DOHH2 (cell line): ENCODE measurements around the gene PGAP2.

Source experiments
- H3F3A ChIP-seq: fragments of 200-600 bp; sonication (generic), shearing (Covaris generic); 2 replicates; pipeline ENCODE4 v1.6.0; 2016; ENCODE audit warnings: antibody characterized with exemption, mild to moderate bottlenecking; ENCODE audit not compliant: control insufficient read depth, insufficient read depth
- H3K27ac ChIP-seq: fragments of 200-600 bp; sonication (generic); 2 replicates; pipeline ENCODE4 v1.5.1; 2014; ENCODE audit warnings: low read depth, mild to moderate bottlenecking, low read length, moderate library complexity
- H3K27me3 ChIP-seq: fragments of 200-600 bp; sonication (generic); 2 replicates; pipeline ENCODE4 v1.6.1; 2014; ENCODE audit warnings: mild to moderate bottlenecking, low read length, mixed read lengths; ENCODE audit not compliant: control insufficient read depth
- H3K36me3 ChIP-seq: fragments of 200-600 bp; sonication (generic); 2 replicates; pipeline ENCODE4 v1.6.1; 2014; ENCODE audit warnings: mild to moderate bottlenecking, low read length, moderate library complexity, mixed read lengths; ENCODE audit not compliant: control insufficient read depth
- H3K4me1 ChIP-seq: fragments of 200-600 bp; sonication (generic); 2 replicates; pipeline ENCODE4 v1.6.1; 2014; ENCODE audit warnings: mild to moderate bottlenecking, low read length, mixed read lengths; ENCODE audit not compliant: control insufficient read depth
- H3K4me2 ChIP-seq: fragments of 200-600 bp; sonication (generic); 2 replicates; pipeline ENCODE4 v1.6.0; 2014; ENCODE audit warnings: mild to moderate bottlenecking, low read length, moderate library complexity
- H3K4me3 ChIP-seq: fragments of 200-600 bp; sonication (generic); 2 replicates; pipeline ENCODE4 v1.5.1; 2014; ENCODE audit warnings: mild to moderate bottlenecking, low read length, mixed read lengths
- H3K79me2 ChIP-seq: fragments of 200-600 bp; sonication (generic); 2 replicates; pipeline ENCODE4 v1.6.1; 2014; ENCODE audit warnings: mild to moderate bottlenecking, low read length, mixed read lengths; ENCODE audit not compliant: control insufficient read depth
- H3K9me2 ChIP-seq: fragments of 200-600 bp; sonication (generic); replicated peaks from 2 replicates; pipeline ENCODE4 v1.6.1; 2014; ENCODE audit warnings: mild to moderate bottlenecking, low read length, mixed read lengths; ENCODE audit not compliant: control insufficient read depth
- H3K9me3 ChIP-seq: fragments of 200-600 bp; sonication (generic); 2 replicates; pipeline ENCODE4 v1.6.1; 2014; ENCODE audit warnings: antibody characterized with exemption, low read length, mixed read lengths; ENCODE audit not compliant: control insufficient read depth, insufficient read depth
- H4K20me1 ChIP-seq: fragments of 200-600 bp; sonication (generic); 2 replicates; pipeline ENCODE4 v1.6.0; 2014; ENCODE audit warnings: low read depth, mild to moderate bottlenecking, antibody characterized with exemption, low read length, moderate library complexity; ENCODE audit not compliant: control insufficient read depth, insufficient read depth
- EZH2phosphoT487 ChIP-seq: fragments of 200-600 bp; sonication (generic); IDR thresholded peaks from 2 replicates; pipeline ENCODE4 v1.6.1; 2017; ENCODE audit warnings: borderline replicate concordance, mild to moderate bottlenecking, antibody characterized with exemption, low read length, moderate library complexity, mixed read lengths
- TF ChIP-seq, protein P1 (sequence below): fragments of 200-600 bp; sonication (generic); IDR thresholded peaks from one replicate; pipeline ENCODE4 v1.5.1; 2014; ENCODE audit warnings: antibody characterized with exemption, mild to moderate bottlenecking, low read depth, low read length; ENCODE audit not compliant: poor library complexity, severe bottlenecking

Gene PGAP2

DNA sequence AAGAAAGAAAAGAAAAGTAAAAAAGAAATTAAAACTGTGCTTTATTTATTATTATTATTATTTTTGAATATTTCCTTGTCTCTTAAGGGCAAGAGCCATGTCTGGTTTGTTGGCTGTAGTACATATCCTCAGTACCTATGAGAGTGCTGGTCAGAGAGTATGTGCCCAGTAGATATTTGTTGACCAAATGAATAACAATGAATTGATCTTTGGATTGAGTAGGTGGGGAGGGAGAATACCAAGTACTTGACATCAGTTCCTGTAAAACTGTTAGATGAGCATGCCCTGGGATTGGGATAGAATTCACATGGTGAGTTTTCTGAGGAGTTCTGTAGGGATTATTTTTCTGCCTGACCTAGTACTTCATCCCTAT, 58.5 kb downstream of the PGAP2 start:
- Histone ChIP-seq H3K4me2 (no peak overlapping the region), H3K4me3 (no peak overlapping the region), H3K27me3 (no peaks in the 10 kb centered on the region), H3K79me2 (peaks cover 59% of the 10 kb centered on the region), H4K20me1 (no peaks in the 10 kb centered on the region), H3K9me3 (no peaks in the 10 kb centered on the region), H3K27ac (no peak overlapping the region), H3K9me2 (no peaks in the 10 kb centered on the region), H3F3A (no peaks in the 10 kb centered on the region; the same call in 1 of the 2 replicates), H3K4me1 (peaks cover 37% of the 10 kb centered on the region), H3K36me3 (no peaks in the 10 kb centered on the region)
- no peak for TF ChIP-seq EZH2phosphoT487
- TF ChIP-seq, protein P1, sequence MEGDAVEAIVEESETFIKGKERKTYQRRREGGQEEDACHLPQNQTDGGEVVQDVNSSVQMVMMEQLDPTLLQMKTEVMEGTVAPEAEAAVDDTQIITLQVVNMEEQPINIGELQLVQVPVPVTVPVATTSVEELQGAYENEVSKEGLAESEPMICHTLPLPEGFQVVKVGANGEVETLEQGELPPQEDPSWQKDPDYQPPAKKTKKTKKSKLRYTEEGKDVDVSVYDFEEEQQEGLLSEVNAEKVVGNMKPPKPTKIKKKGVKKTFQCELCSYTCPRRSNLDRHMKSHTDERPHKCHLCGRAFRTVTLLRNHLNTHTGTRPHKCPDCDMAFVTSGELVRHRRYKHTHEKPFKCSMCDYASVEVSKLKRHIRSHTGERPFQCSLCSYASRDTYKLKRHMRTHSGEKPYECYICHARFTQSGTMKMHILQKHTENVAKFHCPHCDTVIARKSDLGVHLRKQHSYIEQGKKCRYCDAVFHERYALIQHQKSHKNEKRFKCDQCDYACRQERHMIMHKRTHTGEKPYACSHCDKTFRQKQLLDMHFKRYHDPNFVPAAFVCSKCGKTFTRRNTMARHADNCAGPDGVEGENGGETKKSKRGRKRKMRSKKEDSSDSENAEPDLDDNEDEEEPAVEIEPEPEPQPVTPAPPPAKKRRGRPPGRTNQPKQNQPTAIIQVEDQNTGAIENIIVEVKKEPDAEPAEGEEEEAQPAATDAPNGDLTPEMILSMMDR, result no peak

DNA sequence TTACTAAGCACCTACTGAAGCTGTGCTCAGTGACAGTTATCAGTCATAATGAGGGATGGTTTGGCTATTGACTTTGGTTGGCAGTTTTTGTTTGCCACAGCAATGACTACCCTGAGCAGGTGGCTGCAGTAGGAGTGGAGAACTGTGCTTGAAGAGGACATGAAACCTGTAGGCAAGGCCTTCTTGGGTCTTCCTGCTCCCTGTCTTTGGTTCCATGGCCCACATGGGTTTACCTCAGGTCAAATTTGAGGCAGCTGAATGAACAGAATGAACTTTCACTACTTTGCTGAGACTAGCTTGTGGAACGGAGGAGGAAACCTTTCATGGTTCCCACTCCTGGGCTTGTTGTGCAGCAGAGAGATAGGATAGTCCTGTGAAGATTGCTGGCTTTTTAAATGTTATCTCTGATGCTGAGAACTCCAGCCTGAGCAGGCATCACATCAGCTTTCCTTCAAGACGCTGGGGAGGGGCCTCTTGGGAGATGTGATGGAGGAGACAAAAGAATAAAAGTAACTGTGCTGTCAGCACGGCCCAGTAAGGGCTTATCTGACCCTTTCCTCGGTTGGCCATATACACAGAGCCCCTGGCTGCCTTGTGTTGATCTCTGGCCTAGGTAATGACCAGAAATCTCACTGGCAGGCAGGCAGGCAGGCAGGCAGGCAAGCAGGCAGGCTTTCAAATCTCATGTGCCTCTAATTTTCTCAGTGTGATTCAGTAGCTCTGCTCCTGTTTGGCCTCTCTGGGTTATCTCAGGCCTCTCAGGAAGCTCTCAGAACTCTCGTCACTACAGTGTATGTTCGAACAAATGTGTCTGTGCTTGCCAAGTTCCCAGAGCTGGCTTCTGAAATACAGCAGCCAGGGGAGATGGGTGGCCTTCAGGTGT, 59.1 kb downstream of the PGAP2 start:
- Histone ChIP-seq H3K79me2 (peaks cover 55% of the 10 kb centered on the region), H3K4me2 (no peak overlapping the region), H3F3A (no peaks in the 10 kb centered on the region; the same call in 1 of the 2 replicates), H3K27ac (no peak overlapping the region), H3K9me2 (no peaks in the 10 kb centered on the region), H3K36me3 (no peaks in the 10 kb centered on the region), H3K4me3 (no peak overlapping the region), H3K4me1 (peaks cover 37% of the 10 kb centered on the region), H3K27me3 (no peaks in the 10 kb centered on the region), H3K9me3 (no peaks in the 10 kb centered on the region), H4K20me1 (no peaks in the 10 kb centered on the region)
- no peak for TF ChIP-seq EZH2phosphoT487
- TF ChIP-seq, protein P1, result no peak

DNA sequence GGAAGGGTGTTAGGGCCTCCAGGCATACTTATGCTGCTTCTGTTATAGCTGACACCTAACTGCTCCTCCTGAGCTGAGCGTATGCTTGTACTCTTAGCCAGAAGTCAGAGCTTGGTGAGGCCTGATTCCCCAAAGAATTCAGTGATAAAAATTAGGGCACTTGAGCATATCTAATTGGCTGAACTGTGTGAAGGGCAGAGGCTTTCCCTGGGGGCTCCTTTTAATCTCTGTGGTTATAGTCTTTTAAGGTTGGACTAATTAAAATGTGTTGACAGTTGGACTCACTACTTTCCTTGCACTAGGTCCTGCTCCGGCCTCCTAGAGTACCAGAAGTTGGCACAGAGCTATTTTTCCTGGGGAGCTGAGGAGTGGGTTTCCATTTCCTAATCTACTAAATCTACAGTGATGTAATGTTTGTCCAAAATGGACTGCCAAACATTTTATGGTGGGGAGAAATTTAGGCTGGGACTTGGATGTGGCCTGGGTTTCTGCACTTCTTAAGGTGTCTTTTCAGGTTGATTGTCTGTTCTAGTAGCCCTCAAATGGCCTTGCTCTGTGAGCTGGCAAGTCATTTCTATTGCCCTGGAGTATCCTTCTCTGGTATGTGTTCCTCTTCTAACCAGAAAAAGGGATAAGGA, 65.5 kb downstream of the PGAP2 start:
- TF ChIP-seq, protein P1, result no peak
- TF ChIP-seq EZH2phosphoT487, result no peak
- H3K4me2 ChIP-seq, result no peak overlapping the region
- H3K36me3 ChIP-seq, result no peaks in the 10 kb centered on the region
- no peak overlapping the region for H3K4me3 ChIP-seq
- no peaks in the 10 kb centered on the region for H3K27me3 ChIP-seq
- H3K79me2 ChIP-seq, result peaks cover 25% of the 10 kb centered on the region
- H4K20me1 ChIP-seq, result 0 out of 2 replicates have a peak, but pooled peaks cover 5% of the 10 kb centered on the region
- no peaks in the 10 kb centered on the region for H3K9me2 ChIP-seq
- no peaks in the 10 kb centered on the region for H3K9me3 ChIP-seq
- H3K4me1 ChIP-seq, result peaks cover 41% of the 10 kb centered on the region
- peaks cover 6% of the 10 kb centered on the region; the same call in 1 of the 2 replicates for H3F3A ChIP-seq
- no peak overlapping the region for H3K27ac ChIP-seq
